Measurements from ENCODE around the gene PLAGL1.

- TF ChIP-seq CTCF (IDR thresholded peaks at IDR 0.05), result no peak
- no peak for TF ChIP-seq POLR2A (IDR thresholded peaks at IDR 0.05)
Measured at GRCh38 chr6:144033816-144034735, 26.0 kb upstream of the PLAGL1 start.
